ENCODE data around the gene ABCA6. TPM values are rescaled to one million over a fixed set of nuclear protein-coding genes. Genes with fewer than 3 reads are reported as not detected.
A peak's percentile ranks its signal among the peaks of the same experiment; 100 is the strongest.

The ABCA6 gene
- total and polyA plus RNA-seq, 10 of the 15 experiments (the other 5 are each of a cell fraction or from before 2014, with no cell fraction given), result 6.8 to 36.9 (median 12.6) TPM

- SMC1A ChIA-PET (ENCODE audit: uncharacterized antibody, unreplicated experiment), result no interaction called here
- in situ Hi-C loops (cut with MboI), result no loop called here
- WGBS (ENCODE audit: insufficient coverage, insufficient replicate concordance, low lambda C conversion rate, missing lambda C conversion rate), result 100% methylated on average over 1 of the region's 1 CpG
Observed at GRCh38 chr17:69057280-69057679, 84.4 kb downstream of the ABCA6 start.

More at GRCh38 chr17:69057280-69057679, 84.4 kb downstream of the ABCA6 start:
- H3K27me3 ChIP-seq (replicated peaks in 1 of 2; ENCODE audit: control insufficient read depth in 2 of 2, insufficient read depth in 2 of 2, low read length in 1 of 2), result no peaks in the 10 kb centered on the region
- no peak overlapping the region for H3K27ac ChIP-seq (ENCODE audit: control insufficient read depth, insufficient read depth)
- H3K4me3 ChIP-seq, result no peak overlapping the region
- H4K20me1 ChIP-seq (ENCODE audit: control insufficient read depth, insufficient read depth), result no peaks in the 10 kb centered on the region
- ATAC-seq (0 out of 3 replicates have a peak, but pooled peaks have one; percentile 24), DNase-seq (ENCODE audit: low read depth, low spot score) (no peak), FAIRE-seq (no peak)
- RAD21 ChIA-PET (ENCODE audit: unreplicated experiment), result no interaction called here
- no peaks in the 10 kb centered on the region for H3K36me3 ChIP-seq (ENCODE audit: control insufficient read depth in 2 of 2, insufficient read depth in 2 of 2, low read length in 1 of 2)
- CTCF ChIA-PET, result no interaction called here
- peaks cover 3% of the 10 kb centered on the region; the same call in 1 of the 3 replicates for H3K9me3 ChIP-seq (replicated peaks; ENCODE audit: control insufficient read depth, insufficient read depth, low read length)
- TF ChIP-seq MXI1 (IDR thresholded peaks at IDR 0.05; ENCODE audit: low read depth, low read length) (no peak), ATF3 (IDR thresholded peaks at IDR 0.05; ENCODE audit: borderline replicate concordance, extremely low read depth, low read depth, low read length) (no peak), SUPT20H (IDR thresholded peaks at IDR 0.05; ENCODE audit: borderline replicate concordance, control insufficient read depth, low read depth, low read length) (no peak), ZNF217 (IDR thresholded peaks at IDR 0.05) (no peak)
- TF ChIP-seq, protein P1, sequence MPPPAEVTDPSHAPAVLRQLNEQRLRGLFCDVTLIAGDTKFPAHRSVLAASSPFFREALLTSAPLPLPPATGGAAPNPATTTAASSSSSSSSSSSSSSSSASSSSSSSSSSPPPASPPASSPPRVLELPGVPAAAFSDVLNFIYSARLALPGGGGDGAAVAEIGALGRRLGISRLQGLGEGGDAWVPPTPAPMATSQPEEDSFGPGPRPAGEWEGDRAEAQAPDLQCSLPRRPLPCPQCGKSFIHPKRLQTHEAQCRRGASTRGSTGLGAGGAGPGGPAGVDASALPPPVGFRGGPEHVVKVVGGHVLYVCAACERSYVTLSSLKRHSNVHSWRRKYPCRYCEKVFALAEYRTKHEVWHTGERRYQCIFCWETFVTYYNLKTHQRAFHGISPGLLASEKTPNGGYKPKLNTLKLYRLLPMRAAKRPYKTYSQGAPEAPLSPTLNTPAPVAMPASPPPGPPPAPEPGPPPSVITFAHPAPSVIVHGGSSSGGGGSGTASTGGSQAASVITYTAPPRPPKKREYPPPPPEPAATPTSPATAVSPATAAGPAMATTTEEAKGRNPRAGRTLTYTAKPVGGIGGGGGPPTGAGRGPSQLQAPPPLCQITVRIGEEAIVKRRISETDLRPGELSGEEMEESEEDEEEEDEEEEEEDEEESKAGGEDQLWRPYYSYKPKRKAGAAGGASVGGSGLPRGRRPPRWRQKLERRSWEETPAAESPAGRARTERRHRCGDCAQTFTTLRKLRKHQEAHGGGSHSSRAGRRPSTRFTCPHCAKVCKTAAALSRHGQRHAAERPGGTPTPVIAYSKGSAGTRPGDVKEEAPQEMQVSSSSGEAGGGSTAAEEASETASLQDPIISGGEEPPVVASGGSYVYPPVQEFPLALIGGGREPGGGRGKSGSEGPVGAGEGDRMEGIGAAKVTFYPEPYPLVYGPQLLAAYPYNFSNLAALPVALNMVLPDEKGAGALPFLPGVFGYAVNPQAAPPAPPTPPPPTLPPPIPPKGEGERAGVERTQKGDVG (CRISPR knock-in tag; IDR thresholded peaks at IDR 0.05), result no peak
- no peak overlapping the region for H3K4me2 ChIP-seq (ENCODE audit: control insufficient read depth, insufficient read depth)
- no TSS peak for BruUV-seq (replicated peaks)
- H3K9ac ChIP-seq (ENCODE audit: control insufficient read depth, insufficient read depth, low read length), result no peak overlapping the region
- intact Hi-C loops (cut with micrococcal nuclease; ENCODE audit: unreplicated experiment), result no loop called here
- no peak overlapping the region for H2AFZ ChIP-seq (ENCODE audit: control insufficient read depth, low read depth, low read length)
- no peaks in the 10 kb centered on the region for H3K79me2 ChIP-seq (ENCODE audit: control insufficient read depth, insufficient read depth, low read length)
- no peaks in the 10 kb centered on the region for H3K4me1 ChIP-seq (ENCODE audit: control insufficient read depth, insufficient read depth, low read length)
- POLR2A ChIA-PET, result no interaction called here
